ENCODE measurements around the gene DENND1A.

DENND1A gene

GRCh38 chr9:123414204-123414603 is 515.7 kb downstream of the DENND1A start:
- no peak for TF ChIP-seq GATA2 (IDR thresholded peaks at IDR 0.05; ENCODE audit: low read depth, low read length)
- no peak for TF ChIP-seq GATA3 (IDR thresholded peaks at IDR 0.05; ENCODE audit: low read depth, low read length)

DNA sequence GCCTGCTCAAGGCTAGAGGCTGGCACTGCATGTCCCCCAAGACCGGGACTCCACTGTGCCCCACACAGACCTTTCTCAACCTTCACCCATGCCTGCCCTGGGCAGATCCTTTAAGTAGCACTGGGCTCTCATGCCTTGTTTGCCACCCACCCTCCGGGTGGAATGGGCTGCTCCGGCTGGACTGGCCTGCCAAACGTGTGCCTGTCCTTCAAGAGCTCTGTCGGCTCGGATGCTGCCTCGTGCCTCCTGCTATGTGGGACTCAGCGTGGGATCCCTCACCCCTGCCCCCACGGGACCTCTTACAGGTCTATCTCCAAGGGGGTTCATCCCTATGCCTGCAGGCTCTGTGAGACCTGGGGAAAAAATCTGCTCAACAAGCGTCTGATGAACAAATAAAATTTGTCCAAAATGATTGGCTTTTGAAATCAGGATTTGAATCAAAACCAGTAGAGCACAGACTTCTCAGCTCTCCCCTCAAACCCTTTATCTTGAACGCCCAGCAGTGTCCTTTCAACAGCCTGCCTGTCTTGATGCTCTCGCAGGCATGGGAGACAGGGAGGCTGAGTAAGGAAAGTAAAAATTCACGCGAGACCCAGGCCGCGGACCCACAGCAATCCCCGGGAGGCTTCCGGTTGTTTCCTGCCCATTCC is 517.6 kb downstream of the DENND1A start:
- TF ChIP-seq GATA3 (IDR thresholded peaks at IDR 0.05; ENCODE audit: low read depth, low read length) (no peak), GATA2 (IDR thresholded peaks at IDR 0.05; ENCODE audit: low read depth, low read length) (no peak)

DNA sequence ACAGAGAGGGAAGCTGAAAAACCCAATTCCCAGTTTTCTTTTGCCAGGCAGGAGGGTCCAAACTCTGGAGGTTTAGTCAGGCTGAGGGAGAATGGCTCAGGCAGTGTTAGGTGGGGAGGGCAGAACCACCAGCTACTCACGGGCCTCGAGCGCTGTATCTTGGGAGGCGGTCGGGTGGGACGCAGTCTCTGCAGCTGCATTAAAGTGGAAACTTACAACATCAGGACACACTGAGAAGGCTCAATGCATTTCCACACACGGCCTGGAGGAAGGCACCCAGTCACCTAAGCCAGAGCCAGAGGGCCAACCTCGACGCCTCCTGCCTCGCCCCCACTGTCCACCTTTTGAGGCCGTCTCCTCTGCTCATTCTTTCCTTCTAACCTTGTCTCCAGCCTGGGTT is 518.3 kb downstream of the DENND1A start:
- TF ChIP-seq GATA3 (IDR thresholded peaks at IDR 0.05; ENCODE audit: low read depth, low read length) (no peak), GATA2 (IDR thresholded peaks at IDR 0.05; ENCODE audit: low read depth, low read length) (no peak)

- TF ChIP-seq GATA2 (IDR thresholded peaks at IDR 0.05; ENCODE audit: low read depth, low read length) (no peak), GATA3 (IDR thresholded peaks at IDR 0.05; ENCODE audit: low read depth, low read length) (no peak)
These were observed 518.7 kb downstream of the DENND1A start for GRCh38 chr9:123411191-123411590.

DNA sequence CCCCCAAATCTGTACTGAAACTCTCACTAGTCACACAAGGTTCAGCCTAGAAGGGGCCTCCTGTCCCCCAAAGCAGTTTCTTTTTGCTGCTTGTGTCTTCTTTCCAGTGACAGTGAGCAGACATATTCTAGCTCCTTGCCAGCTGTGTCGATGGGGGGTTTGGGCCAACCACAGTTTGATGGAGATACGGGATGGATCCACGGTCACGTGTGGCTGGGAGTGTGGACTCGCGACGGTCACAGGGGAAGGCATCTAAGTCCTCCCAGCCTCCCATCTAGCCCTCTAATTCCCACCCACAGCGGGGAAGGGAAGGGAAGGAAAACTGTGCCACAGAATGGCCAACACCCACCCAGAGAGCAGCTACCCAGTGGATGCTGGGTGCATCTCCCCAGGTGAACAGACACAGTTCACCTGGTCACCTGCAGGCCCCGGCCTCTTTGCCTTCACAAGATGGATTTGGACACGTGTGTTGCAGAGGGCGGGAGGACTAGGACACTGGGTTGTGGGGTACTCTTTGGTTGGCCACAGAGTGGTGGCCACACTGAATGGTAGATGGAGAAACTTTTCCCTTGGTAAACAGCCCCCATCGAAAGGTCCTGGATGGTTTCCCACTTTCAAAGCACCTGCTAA is 519.5 kb downstream of the DENND1A start:
- no peak for TF ChIP-seq GATA3 (IDR thresholded peaks at IDR 0.05; ENCODE audit: low read depth, low read length)
- no peak for TF ChIP-seq GATA2 (IDR thresholded peaks at IDR 0.05; ENCODE audit: low read depth, low read length)

DNA sequence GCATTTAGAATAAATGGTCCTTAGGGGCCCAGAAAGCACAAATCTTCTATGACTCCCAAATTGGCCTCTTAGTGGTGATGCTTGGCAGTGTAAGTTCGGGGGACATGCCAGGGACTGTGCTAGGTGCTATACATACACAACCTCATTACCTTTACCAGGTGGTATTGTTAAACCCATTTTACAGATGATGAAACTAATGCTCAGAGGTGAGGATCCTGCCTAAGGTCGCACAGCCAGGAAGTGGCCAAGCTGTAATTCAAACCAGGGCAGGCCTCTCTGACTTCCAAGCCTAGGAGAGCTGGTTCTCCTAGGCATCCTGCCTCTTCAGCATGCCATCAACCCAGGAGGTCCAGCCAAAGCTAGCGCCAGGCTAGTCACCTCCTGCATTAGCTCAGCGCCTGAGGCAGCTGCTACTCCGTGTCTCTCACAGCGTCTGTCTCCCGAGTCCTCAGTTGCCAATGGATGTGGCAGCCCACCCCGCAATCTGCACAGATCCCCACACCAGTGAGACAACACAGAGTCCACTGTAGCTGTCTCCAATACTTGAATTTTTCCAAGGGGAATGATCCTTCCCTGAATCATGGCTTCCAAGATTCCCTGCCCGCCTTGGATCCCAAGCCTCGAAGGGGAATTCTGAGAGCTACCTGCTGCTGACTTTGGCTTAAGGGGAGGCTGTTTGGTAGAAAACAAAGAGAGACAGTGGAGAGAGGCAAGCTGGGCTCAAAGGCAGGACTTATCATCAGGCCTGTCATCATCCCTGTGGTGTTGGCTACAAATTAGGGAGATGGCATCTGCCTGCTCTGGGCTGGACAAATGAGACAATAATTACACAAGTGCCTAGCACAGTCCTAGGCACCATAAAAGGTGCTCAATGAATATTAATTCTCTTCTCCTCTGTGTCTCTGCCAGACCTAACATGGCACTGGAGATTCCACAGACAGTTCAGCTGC is 521.3 kb downstream of the DENND1A start:
- TF ChIP-seq GATA3 (IDR thresholded peaks at IDR 0.05; ENCODE audit: low read depth, low read length) (no peak), GATA2 (IDR thresholded peaks at IDR 0.05; ENCODE audit: low read depth, low read length) (no peak)

- TF ChIP-seq GATA2 (IDR thresholded peaks at IDR 0.05; ENCODE audit: low read depth, low read length) (no peak), GATA3 (IDR thresholded peaks at IDR 0.05; ENCODE audit: low read depth, low read length) (no peak)
These were observed 522.6 kb downstream of the DENND1A start for GRCh38 chr9:123407217-123407851.

GRCh38 chr9:123406691-123407216 is 523.2 kb downstream of the DENND1A start:
- no peak for TF ChIP-seq GATA3 (IDR thresholded peaks at IDR 0.05; ENCODE audit: low read depth, low read length)
- TF ChIP-seq GATA2 (IDR thresholded peaks at IDR 0.05; ENCODE audit: low read depth, low read length) = 0 out of 2 replicates have a peak, but pooled peaks have one; percentile 18

- TF ChIP-seq GATA3 (IDR thresholded peaks at IDR 0.05; ENCODE audit: low read depth, low read length) = no peak
- TF ChIP-seq GATA2 (IDR thresholded peaks at IDR 0.05; ENCODE audit: low read depth, low read length) = no peak
These were observed 523.9 kb downstream of the DENND1A start for GRCh38 chr9:123406016-123406415.

- TF ChIP-seq GATA3 (IDR thresholded peaks at IDR 0.05; ENCODE audit: low read depth, low read length) = no peak
- TF ChIP-seq GATA2 (IDR thresholded peaks at IDR 0.05; ENCODE audit: low read depth, low read length) = no peak
These were observed 526.9 kb downstream of the DENND1A start for GRCh38 chr9:123402981-123403509.

DNA sequence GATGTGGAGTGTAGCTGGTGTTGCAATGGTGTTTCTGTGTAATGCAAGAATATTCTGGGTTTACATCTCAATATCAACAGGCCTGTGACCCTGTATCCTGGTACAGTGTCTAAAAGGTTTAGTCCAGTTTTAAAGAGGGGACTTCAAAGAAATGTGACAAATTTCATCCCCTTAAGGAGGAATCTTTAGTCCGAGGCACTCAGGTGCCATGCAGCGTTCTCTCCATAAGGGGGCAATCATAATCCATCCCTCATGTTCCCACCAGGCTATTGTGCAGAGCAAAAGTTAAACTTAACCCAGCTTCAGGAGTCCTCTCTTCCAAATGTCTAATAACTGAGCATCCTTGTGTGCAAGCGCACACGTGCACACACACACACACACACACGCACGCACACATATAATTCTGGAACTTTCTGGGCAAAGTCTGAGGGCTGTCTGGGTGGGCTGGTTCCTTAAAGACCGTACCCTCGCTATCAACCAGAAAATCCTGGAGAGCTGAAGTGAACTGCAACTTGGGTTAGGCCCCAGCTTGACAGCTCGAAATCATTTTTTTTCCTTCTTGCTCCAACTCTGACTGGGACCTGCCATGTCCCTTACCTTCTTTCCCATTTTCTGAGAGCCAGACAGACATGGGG is 527.9 kb downstream of the DENND1A start:
- TF ChIP-seq GATA2 (IDR thresholded peaks at IDR 0.05; ENCODE audit: low read depth, low read length) (no peak), GATA3 (IDR thresholded peaks at IDR 0.05; ENCODE audit: low read depth, low read length) (no peak)

GRCh38 chr9:123400926-123401503 is 528.9 kb downstream of the DENND1A start:
- no peak for TF ChIP-seq GATA2 (IDR thresholded peaks at IDR 0.05; ENCODE audit: low read depth, low read length)
- TF ChIP-seq GATA3 (IDR thresholded peaks at IDR 0.05; ENCODE audit: low read depth, low read length) = no peak

All from SH-SY5Y (cell line).